NCI-H748 (cell line): Measurements from ENCODE around the gene ZNF787.
"Not testable (repeated sequence)": the region's sequence is repeated elsewhere in the genome, so short reads cannot be mapped to it uniquely, and the experiment has no call there.

Experiments
- DNase-seq: peaks from one replicate; lab custom pipeline; 2025; ENCODE audit not compliant: unreplicated experiment; lab: John Stamatoyannopoulos, UW

ZNF787 gene

DNA sequence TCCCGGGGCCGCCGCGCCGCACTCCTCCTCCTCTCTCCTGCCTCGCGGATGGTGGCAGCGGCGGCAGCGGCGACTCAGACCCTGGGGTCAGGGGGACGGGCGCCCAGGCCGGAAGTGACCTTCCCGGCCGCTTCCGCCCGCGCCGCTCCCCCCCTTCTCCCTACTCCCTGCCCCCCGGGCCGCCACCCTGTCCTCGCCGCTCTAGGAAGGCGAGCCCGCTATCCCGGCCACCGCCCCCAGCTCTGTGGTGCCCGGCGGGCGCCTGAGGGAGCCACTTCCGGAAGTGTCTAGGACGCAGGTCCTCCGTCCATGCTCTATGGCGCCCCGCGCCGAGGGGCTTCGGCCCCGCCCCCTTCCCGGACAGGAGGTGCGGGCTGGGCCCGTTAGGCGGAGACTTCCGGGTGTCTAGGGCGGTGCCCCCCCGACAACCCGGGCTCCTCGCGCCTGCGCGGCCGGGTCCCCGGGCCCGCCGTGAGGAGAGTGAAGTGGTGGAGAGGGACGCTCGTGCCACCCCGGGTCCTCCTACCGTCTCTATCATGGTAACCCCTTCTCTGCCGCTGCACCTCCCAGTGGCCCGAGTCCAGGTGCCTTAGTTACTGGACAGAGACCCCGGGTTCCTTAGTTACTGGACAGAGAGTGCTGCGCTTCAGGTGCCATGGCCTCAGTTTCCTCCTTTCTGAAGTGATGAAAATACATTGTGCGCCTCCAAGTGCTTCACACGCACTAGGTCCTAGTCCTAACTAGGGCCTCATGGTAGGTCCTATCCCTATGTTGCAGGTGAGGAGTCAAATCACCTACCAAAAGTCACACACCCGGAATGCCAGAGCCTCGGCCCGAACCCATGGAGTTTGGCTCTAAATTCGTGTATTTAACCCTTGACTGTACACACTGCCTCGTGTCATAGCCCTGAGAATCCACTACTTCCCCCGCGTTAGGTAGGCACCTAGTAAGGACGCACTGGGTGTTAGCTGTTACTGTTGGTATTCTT lies at the start of gene ZNF787:
TSS of gene ZNF787 (minus strand) at position 116 of the 988 bp plus-strand sequence. CDS start 18,078 bp downstream, outside the sequence.
- DNase-seq: peak; percentile 99

DNA sequence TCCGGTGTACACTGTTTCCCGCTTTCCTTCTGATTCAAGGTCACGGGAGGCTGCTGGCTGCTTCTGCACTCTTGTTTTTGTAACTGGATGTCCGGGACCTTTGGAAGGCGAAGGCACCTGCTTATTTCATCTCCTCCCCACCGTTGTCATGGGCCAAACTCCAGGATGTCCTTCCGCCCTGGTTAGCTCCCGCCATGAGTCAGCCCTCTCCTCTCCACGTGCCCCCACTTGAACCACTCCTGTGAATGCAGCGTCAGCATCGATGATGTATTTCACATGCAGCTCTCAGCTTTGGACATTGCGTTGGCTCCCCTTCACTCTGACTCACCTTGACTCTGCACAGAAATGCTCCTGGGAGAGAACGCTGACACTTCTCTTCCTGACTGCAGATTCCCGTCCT lies 49.2 kb upstream of the ZNF787 start:
- no peak for DNase-seq

DNA sequence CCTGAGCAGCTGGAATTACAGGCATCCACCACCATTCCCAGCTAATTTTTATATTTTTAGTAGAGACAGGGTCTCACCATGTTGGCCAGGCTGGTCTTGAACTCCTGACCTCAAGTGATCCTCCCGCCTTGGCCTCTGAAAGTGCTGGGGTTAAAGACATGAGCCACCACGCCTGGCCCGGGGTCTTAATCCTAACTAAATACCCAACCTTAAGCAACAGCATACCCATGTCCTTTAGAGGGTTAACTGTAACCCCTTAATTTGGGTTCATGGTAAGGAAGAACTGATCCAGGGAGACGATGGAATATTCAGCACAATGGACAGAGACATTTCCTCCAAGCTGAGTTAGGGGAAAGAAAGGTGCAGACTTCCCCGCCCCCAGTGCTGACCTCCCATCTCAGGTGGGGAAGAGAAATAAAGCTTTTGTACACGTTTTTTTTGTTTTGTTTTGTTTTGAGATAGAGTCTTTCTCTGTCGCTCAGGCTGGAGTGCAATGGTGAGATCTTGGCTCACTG lies 46.0 kb upstream of the ZNF787 start:
- DNase-seq: no peak

DNA sequence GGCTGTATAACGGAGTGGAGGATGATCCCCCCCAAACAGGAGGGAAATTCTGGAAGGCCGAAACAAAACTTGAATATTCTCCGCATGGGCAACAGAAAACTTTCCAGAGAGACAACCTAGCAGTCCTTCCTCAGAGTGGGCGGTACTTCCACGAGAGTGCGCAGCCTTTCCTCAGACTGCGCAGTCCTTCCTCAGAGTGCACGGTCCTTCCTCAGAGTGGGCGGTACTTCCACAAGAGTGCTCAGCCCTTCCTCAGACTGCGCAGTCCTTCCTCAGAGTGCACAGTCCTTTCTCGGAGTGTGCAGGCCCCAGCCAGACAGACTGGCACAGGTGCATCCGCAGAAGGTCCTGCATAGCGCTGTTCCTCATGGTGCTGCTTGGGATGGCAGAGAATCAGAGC lies 42.0 kb upstream of the ZNF787 start:
- DNase-seq: no peak

DNA sequence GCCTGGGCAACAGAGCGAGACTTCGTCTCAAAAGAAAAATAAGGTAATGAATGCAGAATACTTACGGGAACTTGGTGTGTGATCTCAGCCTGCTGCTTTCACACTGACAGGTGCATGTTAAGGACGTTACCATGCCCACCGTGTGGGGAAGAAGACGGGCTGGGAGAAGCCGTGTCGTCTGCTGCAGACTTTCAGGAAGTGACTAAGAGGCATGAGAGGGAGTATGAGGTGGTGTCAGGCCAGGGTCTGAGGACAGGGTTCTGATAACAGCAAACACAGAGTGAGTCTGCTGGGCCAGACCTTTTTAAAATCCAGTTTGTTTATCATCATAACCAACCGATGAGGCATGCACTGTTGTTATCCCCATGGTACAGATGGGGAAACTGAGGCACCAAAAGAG lies 41.2 kb upstream of the ZNF787 start:
- DNase-seq: no peak

DNA sequence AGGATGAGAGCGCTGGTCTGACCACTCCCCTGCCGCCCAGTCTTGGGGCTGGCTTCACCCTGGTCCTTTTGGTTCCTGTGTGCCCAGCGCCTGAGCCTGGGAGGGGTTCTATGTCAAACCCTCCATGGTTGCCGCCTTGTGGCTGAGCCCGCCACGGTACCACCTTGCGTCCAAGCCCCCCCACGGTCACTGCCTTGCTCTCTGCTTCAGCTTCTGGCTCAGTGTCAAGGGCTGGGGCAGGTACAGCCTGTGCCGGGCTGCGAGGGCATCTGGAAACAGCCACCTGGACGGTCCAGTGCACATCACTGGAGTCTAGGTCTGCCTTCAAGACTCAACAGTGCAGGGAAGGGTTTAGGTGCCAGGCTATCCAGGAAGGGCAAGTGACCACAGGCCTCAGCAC lies 40.4 kb upstream of the ZNF787 start:
- no peak for DNase-seq

DNA sequence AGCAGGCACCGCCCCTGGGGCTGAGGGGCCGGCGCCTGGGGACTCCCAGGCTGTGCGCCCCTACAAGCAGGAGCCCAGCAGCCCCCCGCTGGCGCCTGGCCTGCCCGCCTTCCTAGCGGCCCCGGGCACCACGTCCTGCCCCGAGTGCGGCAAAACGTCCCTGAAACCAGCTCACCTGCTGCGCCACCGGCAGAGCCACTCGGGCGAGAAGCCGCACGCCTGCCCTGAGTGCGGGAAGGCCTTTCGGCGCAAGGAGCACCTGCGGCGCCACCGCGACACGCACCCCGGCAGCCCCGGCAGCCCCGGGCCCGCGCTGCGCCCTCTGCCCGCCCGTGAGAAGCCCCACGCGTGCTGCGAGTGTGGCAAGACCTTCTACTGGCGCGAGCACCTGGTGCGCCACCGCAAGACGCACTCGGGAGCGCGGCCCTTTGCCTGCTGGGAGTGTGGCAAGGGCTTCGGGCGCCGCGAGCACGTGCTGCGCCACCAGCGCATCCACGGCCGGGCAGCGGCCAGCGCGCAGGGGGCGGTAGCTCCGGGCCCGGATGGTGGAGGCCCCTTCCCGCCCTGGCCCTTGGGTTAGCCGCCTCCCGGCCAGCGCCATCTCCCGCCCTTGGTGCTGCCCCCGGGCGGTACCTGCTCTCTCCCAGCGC lies 38.7 kb upstream of the ZNF787 start:
- DNase-seq: no peak

DNA sequence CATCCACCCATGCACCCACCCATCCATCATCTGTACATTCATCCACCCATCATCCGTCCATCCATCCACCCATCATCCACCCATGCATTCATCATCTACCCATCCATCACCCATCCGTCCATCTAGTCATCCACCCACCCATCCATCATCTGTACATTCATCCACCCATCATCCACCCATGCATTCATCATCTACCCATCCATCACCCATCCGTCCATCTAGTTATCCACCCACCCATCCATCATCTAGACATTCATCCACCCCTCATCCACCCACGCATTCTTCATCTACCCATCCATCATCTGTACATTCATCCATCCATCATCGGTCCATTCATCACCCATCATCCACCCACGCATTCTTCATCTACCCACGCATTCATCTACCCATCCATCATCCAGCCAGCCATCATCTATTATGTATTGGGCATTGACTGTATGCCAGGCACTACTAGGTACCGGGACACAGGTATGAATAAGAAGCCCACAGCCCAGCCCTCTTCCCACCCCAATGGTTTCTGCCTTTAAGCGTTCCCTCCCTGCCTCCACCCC lies 38.0 kb upstream of the ZNF787 start:
- DNase-seq: no peak

DNA sequence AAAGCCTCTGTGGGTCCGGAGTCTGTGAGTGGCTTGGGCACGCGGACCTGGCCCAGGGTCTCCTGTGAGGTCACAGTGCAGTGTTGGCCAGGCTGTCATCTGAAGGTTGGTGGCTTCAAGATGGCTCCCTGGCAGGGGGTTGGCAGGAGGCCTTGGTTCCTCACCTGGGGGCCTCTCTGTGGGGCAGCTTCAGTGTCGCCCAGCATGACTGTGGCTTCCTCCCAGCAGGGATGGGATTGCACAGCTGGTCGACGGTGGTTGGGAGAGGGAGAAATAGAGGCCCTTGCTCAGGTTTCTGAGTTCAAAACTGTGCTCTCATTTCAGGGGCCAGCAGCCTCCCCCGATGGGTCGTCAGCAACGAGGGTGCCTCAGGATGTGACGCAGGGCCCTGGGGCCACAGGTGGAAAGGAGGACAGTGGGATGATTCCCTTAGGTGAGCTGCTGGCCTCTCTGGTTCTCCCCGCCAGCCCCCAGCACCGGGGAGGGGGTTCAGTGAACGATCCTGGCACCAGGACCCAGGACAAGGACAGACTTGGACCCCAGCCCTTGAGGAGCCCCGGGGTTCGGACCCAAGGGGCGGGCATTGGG lies 37.2 kb upstream of the ZNF787 start:
- DNase-seq: no peak

DNA sequence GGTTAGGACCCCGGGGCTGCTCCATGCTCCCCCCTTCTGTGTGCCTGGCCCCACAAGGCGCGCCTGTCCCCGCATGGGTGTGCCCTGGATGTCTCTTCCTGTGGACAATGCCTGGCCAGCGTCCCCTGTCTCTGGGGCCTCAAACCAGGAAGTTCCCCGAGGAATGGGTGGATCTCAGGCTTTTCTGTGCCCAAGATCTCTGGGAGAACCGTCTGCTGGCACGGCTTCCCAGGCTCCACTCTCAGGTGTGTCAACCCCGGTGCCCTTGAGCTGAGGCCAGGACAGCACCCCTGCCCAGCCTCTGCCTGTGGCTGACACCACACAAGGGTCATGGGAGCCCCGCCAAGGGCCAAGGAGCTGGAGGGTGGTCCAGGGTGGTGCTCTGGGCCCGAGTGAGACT lies 35.7 kb upstream of the ZNF787 start:
- DNase-seq: no peak

DNA sequence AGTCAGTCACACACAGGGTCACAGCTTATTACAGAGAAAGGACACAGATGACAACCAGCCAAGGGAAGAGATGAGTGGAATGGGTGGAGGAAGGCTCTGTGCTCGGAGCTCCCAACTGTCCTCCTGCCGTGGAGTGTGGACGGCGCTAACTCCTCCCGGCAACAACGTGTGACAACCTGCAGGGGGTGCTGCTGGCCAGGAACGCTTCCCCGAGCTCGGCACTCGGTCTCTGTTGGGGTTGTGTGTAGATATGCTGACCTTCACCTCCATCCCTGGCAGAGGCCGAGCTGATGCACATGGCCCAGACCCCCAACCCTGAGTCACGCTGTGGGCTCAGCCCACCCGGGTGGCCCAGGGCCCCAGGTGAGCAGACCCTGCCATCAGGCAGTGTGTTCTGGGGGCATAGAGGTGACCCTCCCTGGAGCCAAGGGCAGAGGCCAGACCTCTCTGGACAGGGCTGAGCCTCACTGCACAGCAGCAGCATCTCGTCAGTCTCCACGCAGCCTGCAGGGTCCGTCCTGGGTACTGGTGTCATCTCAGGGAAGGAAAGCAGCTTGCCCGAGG lies 34.1 kb upstream of the ZNF787 start:
- no peak for DNase-seq

DNA sequence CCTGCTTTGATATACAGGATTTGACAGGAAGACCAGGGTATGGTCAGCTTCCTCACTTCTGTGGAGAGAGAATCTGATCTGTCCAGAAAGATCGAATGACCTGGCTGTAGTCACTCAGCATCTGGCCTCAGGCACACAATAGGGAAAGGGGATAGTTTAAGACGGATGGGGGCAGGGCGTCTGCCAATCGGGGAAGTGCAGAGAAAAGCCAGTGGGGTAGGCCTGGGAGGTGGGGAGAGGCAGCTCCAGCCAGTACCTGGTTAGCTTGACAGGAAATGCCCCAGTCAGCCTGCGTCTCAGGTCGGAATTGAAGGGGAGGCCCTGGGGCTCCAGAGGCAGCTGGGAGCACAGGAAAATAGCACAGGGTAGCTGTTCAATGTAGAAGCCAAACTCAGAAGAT lies 32.4 kb upstream of the ZNF787 start:
- DNase-seq: no peak

DNA sequence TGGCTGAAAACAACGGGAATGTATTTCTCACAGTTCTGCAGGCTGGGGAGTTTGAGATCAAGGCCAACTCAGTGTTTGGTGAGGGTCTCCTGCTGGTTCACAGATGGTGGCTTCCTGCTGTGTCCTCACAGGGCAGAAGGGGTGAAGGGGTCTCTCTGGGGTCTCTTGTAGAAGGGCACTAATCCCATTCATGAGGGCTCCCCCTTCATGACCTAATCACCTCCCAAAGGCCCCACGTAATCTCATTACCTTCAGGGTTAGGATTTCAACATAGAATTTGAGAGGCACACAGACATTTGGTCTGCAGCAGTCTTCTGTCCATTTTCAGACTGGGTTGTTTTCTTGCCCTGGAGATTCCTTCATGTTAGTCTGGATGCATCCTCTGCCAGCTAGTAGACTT lies 31.5 kb upstream of the ZNF787 start:
- DNase-seq: no peak

DNA sequence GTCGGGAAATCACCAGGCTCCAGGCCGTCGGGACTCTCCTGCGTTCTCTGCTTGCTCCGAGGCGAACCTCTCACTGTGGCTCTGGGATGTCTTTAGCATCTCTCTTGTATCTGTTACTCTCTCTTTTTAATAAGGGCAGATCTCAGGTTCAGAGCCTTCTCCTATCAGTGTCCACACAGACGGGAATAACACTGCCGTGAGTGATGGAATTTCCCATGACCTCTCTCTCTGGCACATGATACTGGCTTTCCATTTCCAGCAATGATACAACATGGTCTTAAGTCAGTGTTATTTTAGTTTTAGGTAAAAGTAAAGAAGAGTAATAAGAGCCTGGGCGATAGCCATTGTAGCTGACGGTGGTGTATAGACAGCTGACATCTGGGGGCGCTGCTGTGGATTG lies 29.3 kb upstream of the ZNF787 start:
- no peak for DNase-seq

DNA sequence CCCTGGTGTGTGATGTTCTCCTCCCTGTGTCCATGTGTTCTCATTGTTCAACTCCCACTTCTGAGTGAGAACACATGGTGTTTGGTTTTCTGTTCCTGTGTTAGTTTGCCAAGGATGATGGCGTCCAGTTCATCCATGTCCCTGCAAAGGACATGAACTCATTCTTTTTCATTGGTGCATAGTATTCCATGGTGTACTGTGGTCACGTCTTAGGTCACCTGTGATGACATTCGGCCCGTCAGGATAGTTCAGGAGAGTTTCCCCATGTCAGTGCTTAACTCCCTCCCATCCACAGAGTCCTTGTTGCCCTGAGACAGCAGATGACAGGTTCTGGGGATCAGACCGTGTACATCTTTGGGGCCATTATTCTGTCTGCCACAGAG lies 28.6 kb upstream of the ZNF787 start:
- no peak for DNase-seq

DNA sequence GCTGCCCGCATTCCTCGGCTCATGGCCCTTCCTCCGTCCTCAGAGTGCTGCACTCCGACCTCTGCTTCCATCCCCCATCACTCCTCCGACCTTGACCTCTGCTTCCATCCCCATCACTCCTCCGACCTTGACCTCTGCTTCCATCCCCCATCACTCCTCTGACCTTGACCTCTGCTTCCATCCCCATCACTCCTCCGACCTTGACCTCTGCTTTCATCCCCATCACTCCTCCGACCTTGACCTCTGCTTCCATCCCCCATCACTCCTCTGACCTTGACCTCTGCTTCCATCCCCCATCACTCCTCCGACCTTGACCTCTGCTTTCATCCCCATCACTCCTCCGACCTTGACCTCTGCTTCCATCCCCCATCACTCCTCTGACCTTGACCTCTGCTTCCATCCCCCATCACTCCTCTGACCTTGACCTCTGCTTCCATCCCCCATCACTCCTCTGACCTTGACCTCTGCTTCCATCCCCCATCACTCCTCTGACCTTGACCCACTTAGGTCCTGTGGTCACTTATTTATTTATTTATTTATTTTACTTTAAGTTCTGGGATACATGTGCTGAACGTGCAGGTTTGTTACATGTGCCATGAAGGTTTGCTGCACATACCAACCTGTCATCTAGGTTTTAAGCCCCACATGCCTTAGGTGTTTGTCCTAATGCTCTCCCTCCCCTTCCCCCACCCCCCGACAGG lies 28.0 kb upstream of the ZNF787 start:
- not testable (repeated sequence) for DNase-seq

DNA sequence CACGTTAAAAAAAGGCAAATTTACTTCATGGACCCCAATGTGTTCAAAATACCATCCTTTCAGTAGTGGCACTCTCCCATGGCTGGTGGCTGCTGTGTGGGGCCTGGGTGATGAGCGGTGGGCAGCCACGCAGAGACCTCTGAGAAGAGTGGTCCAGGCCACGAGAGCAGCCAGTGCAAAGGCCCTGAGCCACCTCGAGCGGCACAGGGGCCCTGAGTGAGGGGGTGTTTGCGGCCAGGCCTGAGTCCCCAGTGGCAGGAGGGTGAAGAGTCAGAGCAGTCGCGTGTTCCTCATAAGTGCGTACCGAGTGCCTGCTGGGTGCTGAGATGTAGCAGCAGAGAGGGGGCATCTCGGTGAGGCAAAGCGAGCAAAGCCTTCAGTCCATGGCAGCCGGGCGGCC lies 27.0 kb upstream of the ZNF787 start:
- no peak for DNase-seq

DNA sequence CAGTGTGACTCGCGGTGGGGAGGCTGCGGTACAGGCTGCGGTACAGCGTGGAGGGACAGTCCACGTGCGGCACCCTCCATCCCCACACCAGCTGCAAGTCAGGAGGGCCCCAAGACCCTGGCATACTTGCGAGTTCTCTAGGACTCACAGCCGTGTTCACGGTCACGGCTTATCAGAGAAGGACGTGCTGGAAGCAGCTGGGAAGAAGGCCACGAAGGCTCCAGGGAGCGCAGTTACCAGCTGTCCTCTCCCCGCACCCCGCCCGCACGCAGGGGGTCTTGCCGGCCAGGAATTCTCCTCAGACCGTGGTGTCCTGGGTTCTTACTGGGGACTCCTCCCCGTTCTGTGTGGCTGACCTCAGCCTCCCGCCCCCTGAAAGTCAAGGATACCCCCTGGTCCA lies 26.2 kb upstream of the ZNF787 start:
- no peak for DNase-seq

DNA sequence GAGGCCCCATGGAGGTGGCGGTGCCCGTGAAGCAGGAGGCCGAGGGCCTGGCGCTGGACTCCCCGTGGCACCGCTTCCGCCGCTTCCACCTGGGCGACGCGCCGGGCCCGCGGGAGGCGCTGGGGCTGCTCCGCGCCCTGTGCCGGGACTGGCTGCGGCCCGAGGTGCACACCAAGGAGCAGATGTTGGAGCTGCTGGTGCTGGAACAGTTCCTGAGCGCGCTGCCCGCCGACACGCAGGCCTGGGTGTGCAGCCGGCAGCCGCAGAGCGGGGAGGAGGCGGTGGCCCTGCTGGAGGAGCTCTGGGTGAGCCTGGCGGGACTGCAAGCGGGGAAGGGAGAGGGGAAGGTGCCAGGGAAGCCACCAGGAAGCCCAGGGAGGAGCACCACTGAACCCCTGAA lies 25.8 kb upstream of the ZNF787 start:
- no peak for DNase-seq

DNA sequence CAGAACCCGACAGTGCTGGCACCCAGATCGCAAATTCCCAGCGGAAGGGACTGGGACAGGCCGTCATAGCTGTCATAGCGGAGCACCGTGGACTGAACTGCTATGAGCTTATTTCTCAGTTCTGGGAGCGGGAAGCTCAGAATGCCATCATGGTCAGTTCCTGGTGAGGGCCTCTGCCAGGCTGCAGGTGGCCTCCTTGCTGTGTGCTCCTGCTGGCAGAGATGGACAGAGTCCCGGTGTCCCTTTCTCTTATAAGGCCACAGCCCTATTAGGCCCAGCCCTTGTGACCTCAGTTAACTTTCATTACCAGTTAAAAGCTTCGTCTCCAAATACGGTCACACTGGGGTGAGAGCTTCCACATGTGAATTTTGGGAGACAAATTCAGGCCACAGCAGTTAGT lies 24.6 kb upstream of the ZNF787 start:
- DNase-seq: no peak

DNA sequence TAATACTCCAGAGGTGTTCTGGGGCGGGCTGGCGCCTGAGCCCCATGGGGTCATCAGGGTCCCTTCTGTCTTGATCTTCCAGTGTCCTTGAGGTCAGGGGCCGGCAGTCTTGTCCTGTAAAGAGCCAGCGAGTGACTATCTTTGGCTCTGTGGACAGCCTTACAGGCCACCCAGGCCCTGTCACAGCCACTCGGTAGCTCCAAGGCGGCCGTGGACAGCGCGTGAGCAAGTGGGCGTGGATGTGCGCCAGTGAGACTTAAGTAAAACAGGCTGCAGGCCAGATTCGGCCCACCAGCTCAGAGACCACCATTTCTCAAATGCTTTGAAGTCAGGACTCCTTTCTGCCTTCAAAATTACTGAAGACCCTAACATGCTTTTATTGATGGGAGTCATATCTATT lies 23.7 kb upstream of the ZNF787 start:
- DNase-seq: no peak
